Pancreas (tissue), 10 donors: Measurements from ENCODE around the gene SPEN. TPM values are rescaled to one million over a fixed set of nuclear protein-coding genes. Genes with fewer than 3 reads are reported as not detected.
A peak's percentile ranks its signal among the peaks of the same experiment; 100 is the strongest.
"Not testable (repeated sequence)": the region's sequence is repeated elsewhere in the genome, so short reads cannot be mapped to it uniquely, and the experiment has no call there.

ENCODE experiments used
- ATAC-seq, 4 donors: fragments of 200-7000 bp; cut with Tn5 transposase; one replicate each; pipeline versions ENCODE4 v1.8.0 to v1.9.1; 2020; ENCODE audit warnings: mild to moderate bottlenecking in 4 of 4, moderate library complexity in 4 of 4
- DNase-seq, 6 donors: peaks; one replicate each; pipeline ENCODE4 v3.0.0-alpha.2; 2020
- FAIRE-seq: peaks from 2 replicates; lab custom pipeline; 2012; peaks lifted over from hg19 to GRCh38; lab: Jason Lieb, UNC
- H3K27ac ChIP-seq, 4 donors: fragments of 200-600 bp; sonication (generic); 1 replicate in 3 of 4; 2 replicates in 1 of 4; pipeline versions ENCODE4 v1.5.0 to v1.8.0; 2020
- H3K27me3 ChIP-seq, 4 donors: fragments of 200-600 bp; one replicate each; pipeline ENCODE4 v1.8.0; 2021
- H3K36me3 ChIP-seq, 3 donors: fragments of 200-600 bp; sonication (generic) in 1 of 3; one replicate each; pipeline versions ENCODE4 v1.5.0 to v1.8.0; 2020 to 2021
- H3K4me1 ChIP-seq, 3 donors: fragments of 200-600 bp; one replicate each; pipeline ENCODE4 v1.8.0; 2021
- H3K4me3 ChIP-seq, 4 donors: fragments of 200-600 bp; sonication (generic) in 2 of 4; one replicate each; pipeline versions ENCODE4 v1.5.0 to v1.8.0; 2020 to 2021
- H3K9me3 ChIP-seq, 4 donors: fragments of 200-600 bp; one replicate each; pipeline ENCODE4 v1.8.0; 2021
- WGBS, 2 donors: extraction: QIAGEN DNeasy Blood & Tissue Kit; methylation state at CpG; one replicate each; pipeline ENCODE4 v1.1.7; 2013; 5-methylcytosine and 5-hydroxymethylcytosine counted together
- intact Hi-C, 3 donors: fragments of 100-400 bp; cut with DNase I; formaldehyde crosslinking; loops; one replicate each; pipeline versions ENCODE4 v1.11.1 to v1.14.2; 2022
- polyA plus RNA-seq, 2 donors: library from polyadenylated mRNA; stranded (reverse); fragments of 200-250 nt; gene quantifications; one replicate each; pipeline ENCODE4 v1.2.3, GENCODE V29; 2013
- total RNA-seq, 6 donors: library from RNA; stranded (reverse); fragmentation: NEBNext Ultra II Directional in 4 of 6; extraction: Animal tissue kit (Norgen Biotek cat#: 25700) in 4 of 6; gene quantifications; one replicate each; pipeline versions ENCODE4 v1.2.1 to v1.2.4, GENCODE V29; 2021 to 2023
- TF ChIP-seq, protein P1 (sequence below), 4 donors: fragments of 200-600 bp; sonication (generic) in 3 of 4; IDR thresholded peaks; one replicate each; pipeline versions ENCODE4 v1.5.0 to v1.8.0; 2021; ENCODE audit warnings: antibody characterized with exemption in 4 of 4
- donor health status: healthy with polysubstance abuse.
- donor health status: DM: no; HTN: no; CAD: no; lungs with moderate emphysema.
- donor health status: DM: no; HTN: no; CAD: no.
- donor health status: control.
- donor health status: control.
- donor health status: Bipolar disorder and iron deficiency.
- donor health status: DM: yes; HTN: yes; CAD: no.
- donor health status: DM: no; HTN: no; CAD: no.
- donor health status: DM: no; HTN: no; CAD: no.
- donor health status: DM: yes; HTN: yes; CAD: no.

SPEN gene
- total and polyA plus RNA-seq, 8 donors = 16.2 to 38.2 (median 26.2) TPM

DNA sequence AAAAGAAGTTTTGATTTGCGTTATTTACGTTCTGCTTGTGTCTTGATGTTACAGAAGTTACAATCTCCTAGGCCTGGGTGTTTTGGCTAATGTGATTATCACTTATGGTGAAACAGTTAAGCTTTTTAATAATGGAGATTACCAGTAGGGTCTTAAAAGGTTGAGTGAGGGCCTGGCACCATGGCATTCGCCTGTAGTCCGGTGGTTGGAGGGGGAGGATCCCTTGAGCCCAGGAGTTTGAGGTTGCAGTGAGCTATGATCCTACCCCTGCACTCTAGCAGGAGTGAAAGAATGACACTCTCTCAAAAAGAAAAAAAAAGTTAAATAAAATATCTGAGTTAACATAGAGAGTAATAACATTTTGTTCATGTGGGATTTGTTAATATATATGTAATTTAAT lies 8.8 kb upstream of the SPEN start:
- no peak for ATAC-seq
- H3K4me3 ChIP-seq = no peak overlapping the region
- TF ChIP-seq, protein P1, sequence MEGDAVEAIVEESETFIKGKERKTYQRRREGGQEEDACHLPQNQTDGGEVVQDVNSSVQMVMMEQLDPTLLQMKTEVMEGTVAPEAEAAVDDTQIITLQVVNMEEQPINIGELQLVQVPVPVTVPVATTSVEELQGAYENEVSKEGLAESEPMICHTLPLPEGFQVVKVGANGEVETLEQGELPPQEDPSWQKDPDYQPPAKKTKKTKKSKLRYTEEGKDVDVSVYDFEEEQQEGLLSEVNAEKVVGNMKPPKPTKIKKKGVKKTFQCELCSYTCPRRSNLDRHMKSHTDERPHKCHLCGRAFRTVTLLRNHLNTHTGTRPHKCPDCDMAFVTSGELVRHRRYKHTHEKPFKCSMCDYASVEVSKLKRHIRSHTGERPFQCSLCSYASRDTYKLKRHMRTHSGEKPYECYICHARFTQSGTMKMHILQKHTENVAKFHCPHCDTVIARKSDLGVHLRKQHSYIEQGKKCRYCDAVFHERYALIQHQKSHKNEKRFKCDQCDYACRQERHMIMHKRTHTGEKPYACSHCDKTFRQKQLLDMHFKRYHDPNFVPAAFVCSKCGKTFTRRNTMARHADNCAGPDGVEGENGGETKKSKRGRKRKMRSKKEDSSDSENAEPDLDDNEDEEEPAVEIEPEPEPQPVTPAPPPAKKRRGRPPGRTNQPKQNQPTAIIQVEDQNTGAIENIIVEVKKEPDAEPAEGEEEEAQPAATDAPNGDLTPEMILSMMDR (IDR thresholded peaks at IDR 0.05) = no peak
- no peaks in the 10 kb centered on the region for H3K9me3 ChIP-seq
- no peaks in the 10 kb centered on the region for H3K27me3 ChIP-seq
- no peaks in the 10 kb centered on the region for H3K4me1 ChIP-seq
- WGBS, 2 donors = 89 to 93% methylated on average over 4 of the region's 4 CpGs
- intact Hi-C loops = no loop called here
- DNase-seq = no peak
- H3K27ac ChIP-seq = no peak overlapping the region
- no peaks in the 10 kb centered on the region for H3K36me3 ChIP-seq
- FAIRE-seq = no peak

GRCh38 chr1:15843826-15844572 lies 3.5 kb upstream of the SPEN start:
- no peak overlapping the region for H3K4me3 ChIP-seq
- ATAC-seq (no peak), FAIRE-seq (no peak), DNase-seq (no peak)
- no peaks in the 10 kb centered on the region for H3K36me3 ChIP-seq
- H3K9me3 ChIP-seq = no peaks in the 10 kb centered on the region
- no peak overlapping the region for H3K27ac ChIP-seq
- intact Hi-C loops = no loop called here
- H3K27me3 ChIP-seq = no peaks in the 10 kb centered on the region
- H3K4me1 ChIP-seq = peaks cover 0 to 8% (median 0%) of the 10 kb centered on the region in 3 donors
- TF ChIP-seq, protein P1 (IDR thresholded peaks at IDR 0.05) = no peak
- 49 to 55% methylated on average over 3 of the region's 3 CpGs for WGBS, 2 donors

GRCh38 chr1:15846056-15846455 lies 1.5 kb upstream of the SPEN start:
- H3K27me3 ChIP-seq, intact Hi-C loops, DNase-seq, H3K27ac ChIP-seq, H3K4me3 ChIP-seq, ATAC-seq, H3K9me3 ChIP-seq, H3K36me3 ChIP-seq, FAIRE-seq: not testable (repeated sequence)
- peaks cover 0 to 16% (median 9%) of the 10 kb centered on the region in 3 donors for H3K4me1 ChIP-seq
- WGBS, 2 donors = 96 to 97% methylated on average over 11 of the region's 11 CpGs

GRCh38 chr1:15847893-15848142 lies 311 bp downstream of the SPEN start:
- intact Hi-C loops = no loop called here
- WGBS, 2 donors = 0% methylated on average over 5 to 34 of the region's 34 CpGs
- Histone ChIP-seq H3K4me1 (peaks cover 0 to 34% (median 27%) of the 10 kb centered on the region in 3 donors), H3K9me3 (no peaks in the 10 kb centered on the region), H3K4me3 (peak overlapping the region; percentile 59 to 92 (median 80)), H3K36me3 (no peaks in the 10 kb centered on the region), H3K27ac (peak overlapping the region; percentile 94 to 97 (median 95)), H3K27me3 (no peaks in the 10 kb centered on the region)
- ATAC-seq (no peak), DNase-seq (no peak), FAIRE-seq (no peak)
- TF ChIP-seq, protein P1 (IDR thresholded peaks at IDR 0.05) = no peak

GRCh38 chr1:15848143-15848928 lies 829 bp downstream of the SPEN start:
- H3K36me3 ChIP-seq = no peaks in the 10 kb centered on the region
- peak overlapping the region; percentile 94 to 97 (median 95) for H3K27ac ChIP-seq
- TF ChIP-seq, protein P1 (IDR thresholded peaks at IDR 0.05) = no peak
- peaks cover 0 to 35% (median 30%) of the 10 kb centered on the region in 3 donors for H3K4me1 ChIP-seq
- H3K27me3 ChIP-seq = no peaks in the 10 kb centered on the region
- ATAC-seq (peak; percentile 4 to 23 (median 14)), DNase-seq (peak in 5 of 6 donors; percentile 40 to 79 (median 68)), FAIRE-seq (no peak)
- intact Hi-C loops = no loop called here
- 0% methylated on average over 72 to 104 of the region's 104 CpGs for WGBS, 2 donors
- H3K9me3 ChIP-seq = no peaks in the 10 kb centered on the region
- H3K4me3 ChIP-seq = peak overlapping the region; percentile 59 to 92 (median 80)
